Measurements from ENCODE around the gene GLS.
A peak's percentile ranks its signal among the peaks of the same experiment; 100 is the strongest.
"Not testable (repeated sequence)": the region's sequence is repeated elsewhere in the genome, so short reads cannot be mapped to it uniquely, and the experiment has no call there.

GLS gene

DNA sequence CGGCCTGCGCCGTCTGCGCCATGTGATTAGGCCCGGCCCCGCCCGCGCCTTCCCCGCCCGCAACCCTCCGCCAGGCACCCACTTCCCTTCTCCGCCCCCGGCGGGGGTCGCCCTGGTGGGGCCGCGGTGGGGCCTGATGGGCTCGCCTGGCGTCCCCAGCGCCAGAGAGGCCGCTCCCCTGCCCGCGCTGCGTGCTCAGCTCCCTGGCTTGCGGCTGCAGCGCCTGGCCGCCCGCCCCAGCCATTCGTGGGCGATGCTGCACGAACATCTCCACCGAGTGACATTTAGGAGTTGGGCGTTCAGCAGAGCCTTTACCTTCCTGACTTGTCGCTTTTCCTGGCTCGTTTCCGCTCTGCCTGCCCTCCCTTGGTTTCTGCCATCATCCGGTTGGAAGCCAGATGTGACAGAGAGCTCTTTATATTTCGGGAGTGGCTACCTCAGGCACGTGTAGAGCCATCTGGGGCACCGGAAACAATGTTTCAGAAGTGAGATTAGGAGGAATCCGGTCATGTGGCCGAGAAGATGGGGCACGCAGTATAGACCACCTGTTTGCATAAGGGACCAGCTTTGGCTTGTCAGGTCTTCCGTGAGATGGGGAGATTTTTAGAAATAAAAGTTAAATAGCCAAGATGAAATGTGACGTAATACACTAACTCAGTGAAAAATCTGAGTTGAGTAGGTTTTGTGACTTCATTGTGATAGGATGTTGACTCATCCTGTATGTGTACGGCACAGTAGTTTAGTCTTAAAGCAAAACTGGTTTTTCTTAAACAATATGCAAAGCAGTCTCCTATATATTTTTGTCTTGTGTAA lies 1.2 kb downstream of the GLS start (continued):
- no peak for TF ChIP-seq ZNF658 (tag by site-specific recombination; IDR thresholded peaks at IDR 0.05)
- TF ChIP-seq ZFP41 (tag by site-specific recombination; IDR thresholded peaks at IDR 0.05; ENCODE audit: borderline replicate concordance): no peak
- no peak for TF ChIP-seq BCL11B (tag by site-specific recombination; IDR thresholded peaks at IDR 0.05; ENCODE audit: low read depth)
- TF ChIP-seq ZNF223 (tag by site-specific recombination; IDR thresholded peaks at IDR 0.05): no peak
- no peak for TF ChIP-seq ZNF248 (tag by site-specific recombination; IDR thresholded peaks at IDR 0.05)

DNA sequence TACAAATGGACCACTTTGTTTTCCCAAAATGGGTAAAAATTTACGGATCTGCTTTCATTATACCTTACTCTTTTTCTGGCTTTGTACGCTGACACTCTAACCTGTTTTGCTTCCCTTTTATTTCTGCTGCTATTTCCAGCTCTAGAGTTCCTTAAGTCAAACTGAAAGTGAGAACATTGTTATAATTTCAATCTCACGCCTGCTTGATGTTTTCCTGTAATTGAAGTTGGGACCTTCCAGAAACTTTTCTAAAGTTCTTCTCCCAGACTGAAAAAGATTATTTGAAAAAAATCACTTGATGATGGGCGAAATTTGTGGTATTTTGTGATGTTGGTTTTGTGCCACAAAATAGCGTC lies 1.8 kb downstream of the GLS start:
- no peak overlapping the region; the same call in 1 of the 2 replicates for H3K27ac ChIP-seq (ENCODE audit: extremely low read depth, low read depth, low read length)
- ChIA-PET POLR2A (interaction anchor here (1.0 to 2.9 kb wide), 10 partner anchors 10 to 138 kb away, joined by 3 to 18 read pairs (median 8); partner anchors contain the start of gene STAT1), CTCF (interaction anchor here (0.6 to 2.5 kb wide), 3 partner anchors 32 to 563 kb away, joined by 3 to 12 read pairs (median 4); no protein-coding TSS in a partner anchor)
- TF ChIP-seq ZNF530 (tag by site-specific recombination; IDR thresholded peaks at IDR 0.05; ENCODE audit: low read depth): no peak
- no peak for TF ChIP-seq KLF1 (tag by site-specific recombination; IDR thresholded peaks at IDR 0.05)
- TF ChIP-seq ZBTB17 (tag by site-specific recombination; IDR thresholded peaks at IDR 0.05): no peak
- no peak for TF ChIP-seq ZNF658 (tag by site-specific recombination; IDR thresholded peaks at IDR 0.05)
- TF ChIP-seq SETDB1 (IDR thresholded peaks at IDR 0.05; ENCODE audit: insufficient read length, low read length): no peak
- no peak for TF ChIP-seq ZNF16 (tag by site-specific recombination; IDR thresholded peaks at IDR 0.05; ENCODE audit: low read depth)
- no peak for TF ChIP-seq ZNF449 (tag by site-specific recombination; IDR thresholded peaks at IDR 0.05)
- TF ChIP-seq ZNF121 (tag by site-specific recombination; IDR thresholded peaks at IDR 0.05): no peak
- no peak for TF ChIP-seq ZNF548 (tag by site-specific recombination; IDR thresholded peaks at IDR 0.05)
- TF ChIP-seq, protein P1, sequence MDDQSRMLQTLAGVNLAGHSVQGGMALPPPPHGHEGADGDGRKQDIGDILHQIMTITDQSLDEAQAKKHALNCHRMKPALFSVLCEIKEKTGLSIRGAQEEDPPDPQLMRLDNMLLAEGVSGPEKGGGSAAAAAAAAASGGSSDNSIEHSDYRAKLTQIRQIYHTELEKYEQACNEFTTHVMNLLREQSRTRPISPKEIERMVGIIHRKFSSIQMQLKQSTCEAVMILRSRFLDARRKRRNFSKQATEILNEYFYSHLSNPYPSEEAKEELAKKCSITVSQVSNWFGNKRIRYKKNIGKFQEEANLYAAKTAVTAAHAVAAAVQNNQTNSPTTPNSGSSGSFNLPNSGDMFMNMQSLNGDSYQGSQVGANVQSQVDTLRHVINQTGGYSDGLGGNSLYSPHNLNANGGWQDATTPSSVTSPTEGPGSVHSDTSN (CRISPR knock-in tag; IDR thresholded peaks at IDR 0.05): no peak
- TF ChIP-seq ZNF341 (tag by site-specific recombination; IDR thresholded peaks at IDR 0.05; ENCODE audit: low read depth): no peak
- H3K36me3 ChIP-seq (ENCODE audit: control insufficient read depth in 2 of 2, insufficient read depth in 1 of 2, low read length in 2 of 2): no peaks in the 10 kb centered on the region; a peak in 1 of 3 replicates
- H3K4me3 ChIP-seq (ENCODE audit: low read depth, low read length): peak overlapping the region; percentile 94
- H3K9me3 ChIP-seq (ENCODE audit: control insufficient read depth, insufficient read depth, low read depth, low read length): no peaks in the 10 kb centered on the region
- H3K4me1 ChIP-seq (ENCODE audit: control insufficient read depth, insufficient read depth, low read length): peaks cover 5% of the 10 kb centered on the region

DNA sequence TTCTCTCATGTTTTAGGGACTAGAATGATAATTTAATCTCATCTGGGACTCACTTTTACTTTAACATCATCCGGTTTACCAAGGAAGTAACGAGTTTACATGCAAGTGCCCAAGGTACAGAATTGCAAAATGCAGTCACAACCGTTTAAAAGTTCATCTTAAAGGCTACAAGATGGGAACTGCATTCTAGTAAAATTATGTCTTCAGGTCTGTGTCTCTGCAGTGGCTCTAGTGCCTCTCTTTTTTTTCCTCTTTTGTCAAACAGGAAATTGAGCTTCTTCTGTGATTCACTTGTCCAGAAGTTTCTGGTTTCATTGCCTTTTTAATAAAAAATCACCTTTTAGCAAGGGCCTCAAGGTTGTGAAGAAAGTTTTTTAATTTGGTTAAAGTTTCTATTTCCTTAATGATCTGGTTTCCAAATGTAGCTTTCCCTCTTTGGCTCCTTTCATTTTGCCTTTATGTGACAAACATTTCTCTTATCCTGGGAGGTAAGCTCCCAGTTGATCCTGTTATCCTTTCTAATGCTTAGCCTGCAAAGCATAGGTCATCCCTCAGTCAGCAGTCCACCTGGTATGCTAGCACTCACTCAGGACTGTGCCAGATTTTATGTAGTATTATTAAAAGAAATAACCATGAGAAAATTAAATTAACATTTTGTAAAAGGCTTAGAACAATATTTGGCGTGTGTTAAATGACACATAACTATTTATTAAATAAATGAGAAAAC lies 2.4 kb downstream of the GLS start:
- H3K4me3 ChIP-seq (ENCODE audit: low read depth, low read length): peak overlapping the region; percentile 94
- CTCF ChIA-PET: interaction anchor here (0.6 to 0.8 kb wide), 2 partner anchors 11 to 95 kb away, joined by 6 to 7 read pairs; no protein-coding TSS in a partner anchor
- no peak overlapping the region for H3K27ac ChIP-seq (ENCODE audit: extremely low read depth, low read depth, low read length)
- H3K36me3 ChIP-seq (ENCODE audit: control insufficient read depth in 2 of 2, insufficient read depth in 1 of 2, low read length in 2 of 2): no peaks in the 10 kb centered on the region; a peak in 1 of 3 replicates
- peaks cover 11% of the 10 kb centered on the region for H3K4me1 ChIP-seq (ENCODE audit: control insufficient read depth, insufficient read depth, low read length)
- TF ChIP-seq ZBTB17 (tag by site-specific recombination; IDR thresholded peaks at IDR 0.05) (peak; percentile 64), ZNF830 (tag by site-specific recombination; IDR thresholded peaks at IDR 0.05; ENCODE audit: low read depth) (no peak), PRDM1 (tag by site-specific recombination; IDR thresholded peaks at IDR 0.05) (peak; percentile 62)
- no peaks in the 10 kb centered on the region for H3K9me3 ChIP-seq (ENCODE audit: control insufficient read depth, insufficient read depth, low read depth, low read length)
- POLR2A ChIA-PET: interaction anchor here (2.6 kb wide), 1 partner anchor 9 kb away, joined by 17 read pairs; no protein-coding TSS in a partner anchor

GRCh38 chr2:190885844-190886243 lies 5.2 kb downstream of the GLS start:
- CTCF ChIA-PET: interaction anchor here (0.6 to 1.6 kb wide), 2 partner anchors 8 to 35 kb away, joined by 5 read pairs; no protein-coding TSS in a partner anchor
- POLR2A ChIA-PET; H3K4me3 ChIP-seq (ENCODE audit: low read depth, low read length); H3K27ac ChIP-seq (ENCODE audit: extremely low read depth, low read depth, low read length); H3K9me3 ChIP-seq (ENCODE audit: control insufficient read depth, insufficient read depth, low read depth, low read length); H3K36me3 ChIP-seq (ENCODE audit: control insufficient read depth in 2 of 2, insufficient read depth in 1 of 2, low read length in 2 of 2): not testable (repeated sequence)
- peaks cover 14% of the 10 kb centered on the region for H3K4me1 ChIP-seq (ENCODE audit: control insufficient read depth, insufficient read depth, low read length)

Measured in HEK293 (cell line).